ENCODE data around the gene ZFAND3.

Gene ZFAND3

GRCh38 chr6:37827603-37828265 is 8.2 kb downstream of the ZFAND3 start:
- DNase-seq = no peak

- no peak for DNase-seq
Observed at GRCh38 chr6:37830225-37830624, 10.7 kb downstream of the ZFAND3 start.

GRCh38 chr6:37831457-37831856 is 11.9 kb downstream of the ZFAND3 start:
- no peak for DNase-seq

GRCh38 chr6:37835923-37836322 is 16.4 kb downstream of the ZFAND3 start:
- no peak for DNase-seq

GRCh38 chr6:37838219-37838921 is 18.8 kb downstream of the ZFAND3 start:
- no peak for DNase-seq

DNA sequence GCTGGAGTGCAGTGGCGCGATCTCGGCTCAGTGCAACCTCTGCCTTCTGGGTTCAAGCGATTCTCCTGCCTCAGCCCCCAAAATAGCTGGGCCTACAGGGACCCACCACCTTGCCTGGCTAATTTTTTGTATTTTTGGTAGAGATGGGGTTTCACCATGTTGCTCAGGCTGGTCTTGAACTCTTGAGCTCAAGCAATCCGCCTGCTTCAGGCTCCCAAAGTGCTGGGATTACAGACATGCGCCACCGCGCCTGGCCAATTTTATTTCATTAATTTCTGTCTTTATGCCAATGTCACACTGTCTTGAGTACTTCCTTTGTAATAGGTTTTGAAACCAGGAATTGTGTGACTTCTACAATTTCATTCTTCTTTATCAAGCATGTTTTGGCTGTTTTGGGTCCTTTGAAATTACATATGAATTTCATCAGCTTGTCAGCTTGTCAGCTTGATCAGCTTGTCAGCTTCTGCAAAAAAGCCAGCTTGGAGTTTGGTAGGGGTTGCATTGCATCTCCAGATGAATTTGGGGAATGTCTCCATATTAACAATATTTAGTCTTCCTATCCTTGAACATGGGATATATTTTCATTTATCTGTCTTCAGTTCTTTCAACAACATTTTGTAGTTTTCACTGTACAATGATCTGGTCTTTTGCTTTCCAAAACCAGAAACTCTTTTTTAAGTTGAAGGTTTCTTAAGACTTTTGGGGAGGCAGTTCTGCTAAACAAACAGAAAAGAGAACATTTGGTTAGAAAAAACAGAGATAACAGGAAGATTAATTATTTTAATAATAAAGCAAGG is 20.8 kb downstream of the ZFAND3 start:
- no peak for DNase-seq

- no peak for DNase-seq
Observed at GRCh38 chr6:37840940-37841300, 21.4 kb downstream of the ZFAND3 start.

DNA sequence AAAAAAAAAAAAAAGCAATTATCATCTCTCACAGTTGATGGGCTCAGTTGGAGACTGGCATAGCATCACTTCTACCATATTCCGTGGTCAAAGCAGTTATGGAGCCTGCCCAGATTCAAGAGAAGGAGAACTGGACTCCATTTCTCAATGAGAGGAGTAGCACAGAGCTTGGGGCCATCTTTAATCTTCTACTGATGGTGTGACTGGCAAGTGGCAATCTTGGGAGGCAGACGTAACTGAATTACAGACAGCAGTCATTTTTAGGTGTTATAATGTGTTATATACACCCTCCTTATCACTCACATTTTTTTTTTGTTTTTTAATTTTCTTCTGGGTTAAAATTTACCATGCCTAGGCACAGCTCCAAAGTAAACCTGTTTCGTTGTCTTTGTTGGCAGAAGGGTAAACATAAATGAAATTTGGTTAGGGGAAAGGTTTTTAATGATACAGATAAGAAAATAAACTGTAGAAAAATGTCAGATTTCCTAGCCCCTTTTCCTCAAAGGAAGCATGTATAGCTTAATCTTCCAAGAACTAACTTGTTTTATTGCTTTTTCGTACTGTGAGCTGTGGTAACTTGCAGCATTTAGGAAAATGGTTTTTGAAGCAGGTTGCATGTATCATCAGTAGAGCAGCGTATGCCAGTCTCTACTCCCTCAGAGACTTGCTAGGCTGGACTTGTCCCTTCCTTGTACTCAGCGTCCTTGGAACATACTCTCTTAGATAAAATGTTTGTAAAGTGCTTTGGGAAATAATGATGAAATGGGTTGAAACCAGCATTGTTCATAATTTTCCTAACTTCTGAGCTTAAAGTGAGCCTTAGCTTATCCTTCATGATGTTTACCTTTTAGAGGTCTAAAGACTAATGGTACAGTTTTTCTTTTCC is 25.7 kb downstream of the ZFAND3 start:
- DNase-seq = no peak

- no peak for DNase-seq
Observed at GRCh38 chr6:37845930-37846329, 26.4 kb downstream of the ZFAND3 start.

DNA sequence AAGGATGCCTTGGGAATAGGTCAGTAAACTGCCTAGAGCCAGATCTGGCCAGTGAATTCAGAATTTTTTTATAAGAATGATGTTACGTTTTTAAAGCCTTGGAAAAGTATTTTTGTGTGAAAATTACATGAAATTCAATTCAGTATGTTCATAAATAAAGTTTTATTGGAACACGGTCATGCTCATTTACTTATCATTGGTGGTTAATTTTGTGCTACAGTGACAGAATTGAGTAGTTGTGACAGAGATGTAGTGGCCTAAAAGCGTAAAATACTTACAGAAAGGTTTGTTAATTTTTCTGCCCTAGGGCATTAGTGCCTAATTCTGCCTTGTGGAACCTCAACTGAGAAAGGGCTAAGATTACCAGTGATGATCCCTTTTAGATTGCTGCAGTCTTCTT is 28.2 kb downstream of the ZFAND3 start:
- DNase-seq = no peak

DNA sequence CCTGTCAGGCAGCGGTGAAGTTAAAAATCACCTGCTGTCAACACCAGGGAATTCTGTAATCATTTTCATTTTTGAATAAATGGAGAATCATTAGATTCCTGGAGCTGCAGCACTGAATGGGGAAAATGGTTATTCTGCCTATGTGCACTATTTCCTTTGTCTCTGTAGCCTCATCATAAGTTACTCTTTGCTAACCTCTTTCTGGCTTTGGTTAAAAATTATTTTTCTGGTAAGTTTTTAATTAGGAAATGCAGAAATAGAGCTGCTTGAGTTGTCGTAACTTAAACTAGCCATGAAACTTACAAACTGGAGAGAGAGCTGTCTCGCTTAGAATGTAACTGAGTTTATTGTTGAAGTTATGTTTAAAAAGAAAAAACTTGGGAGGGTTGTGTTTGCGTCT is 28.8 kb downstream of the ZFAND3 start:
- no peak for DNase-seq

DNA sequence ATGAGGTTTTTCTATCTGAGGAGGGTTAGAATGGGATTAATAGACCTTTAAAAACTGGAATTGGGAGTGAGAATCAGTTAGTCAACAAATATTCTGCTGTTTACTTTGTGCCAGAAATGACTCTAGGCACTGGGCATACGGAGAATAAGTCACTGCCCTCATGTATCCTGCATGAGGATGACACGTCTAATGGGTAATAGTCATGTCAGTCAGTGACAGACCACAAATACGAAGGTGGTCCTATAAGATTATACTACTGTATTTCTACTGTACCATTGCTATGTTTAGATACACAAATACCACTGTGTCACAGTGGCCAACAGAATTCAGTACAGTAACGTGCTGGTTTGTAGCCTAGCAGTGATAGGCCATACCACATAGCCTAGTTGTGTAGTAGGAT is 30.7 kb downstream of the ZFAND3 start:
- DNase-seq = no peak

- no peak for DNase-seq
Observed at GRCh38 chr6:37850728-37851285, 31.3 kb downstream of the ZFAND3 start.

GRCh38 chr6:37851997-37852524 is 32.5 kb downstream of the ZFAND3 start:
- DNase-seq = no peak

GRCh38 chr6:37856285-37856684 is 36.8 kb downstream of the ZFAND3 start:
- no peak for DNase-seq

DNA sequence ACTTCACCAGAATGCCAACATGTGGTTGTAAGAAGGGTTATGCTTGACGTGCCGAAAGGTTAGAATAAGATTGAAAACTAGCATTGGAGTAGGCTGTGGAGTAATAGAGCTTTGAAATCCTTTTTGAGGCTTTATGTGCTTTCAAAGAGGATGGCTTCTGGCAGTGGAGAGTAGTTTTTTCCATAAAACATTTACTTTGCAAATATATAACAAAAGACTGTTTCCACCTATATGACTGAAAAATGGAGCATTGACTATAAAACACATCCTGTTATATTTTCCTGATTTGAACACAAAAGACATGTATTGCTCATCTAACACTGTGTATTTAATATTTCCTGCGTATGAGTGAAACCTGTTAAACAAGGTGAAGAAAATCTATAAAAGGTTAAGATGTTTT is 38.8 kb downstream of the ZFAND3 start:
- no peak for DNase-seq

- DNase-seq = no peak
Observed at GRCh38 chr6:37860226-37860839, 40.8 kb downstream of the ZFAND3 start.

DNA sequence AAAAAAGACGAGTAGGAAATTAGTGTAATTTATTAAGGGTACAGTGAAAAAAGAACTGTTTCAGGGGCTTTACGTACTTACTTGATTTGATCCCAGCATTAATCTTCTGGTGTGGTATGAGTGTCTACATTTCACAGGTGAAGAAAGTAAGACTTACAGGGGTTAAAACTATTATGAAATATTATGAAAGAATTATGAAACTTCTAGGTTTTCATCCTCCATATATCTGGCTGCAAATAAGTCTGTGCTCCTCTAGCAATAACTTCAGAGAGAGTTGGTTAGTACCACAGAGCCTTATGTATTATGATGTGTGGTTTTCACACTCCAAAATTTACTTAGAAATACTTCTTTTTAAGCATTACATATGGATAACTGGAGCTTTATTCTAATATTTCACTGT is 41.9 kb downstream of the ZFAND3 start:
- DNase-seq = no peak

DNA sequence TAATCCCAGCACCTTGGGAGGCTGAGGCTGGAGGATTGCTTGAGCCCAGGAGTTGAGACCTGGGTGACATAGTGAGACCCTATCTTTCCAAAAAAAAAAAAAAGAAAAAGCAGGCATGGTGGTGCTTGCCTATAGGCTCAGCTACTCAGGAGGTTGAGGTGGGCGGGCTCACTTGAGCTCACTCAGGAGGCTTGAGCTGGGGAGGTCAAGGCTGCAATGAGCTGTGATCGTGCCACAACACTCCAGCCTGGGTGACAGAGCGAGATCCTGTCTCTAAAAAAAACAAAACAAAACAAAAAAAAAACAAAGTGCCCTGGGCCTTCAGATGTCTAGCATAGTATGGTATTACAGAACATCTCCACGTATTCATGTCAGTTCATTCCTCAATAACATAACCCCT is 42.9 kb downstream of the ZFAND3 start:
- DNase-seq = no peak

GRCh38 chr6:37862992-37863391 is 43.5 kb downstream of the ZFAND3 start:
- no peak for DNase-seq

- no peak for DNase-seq
Observed at GRCh38 chr6:37864250-37864649, 44.7 kb downstream of the ZFAND3 start.

DNA sequence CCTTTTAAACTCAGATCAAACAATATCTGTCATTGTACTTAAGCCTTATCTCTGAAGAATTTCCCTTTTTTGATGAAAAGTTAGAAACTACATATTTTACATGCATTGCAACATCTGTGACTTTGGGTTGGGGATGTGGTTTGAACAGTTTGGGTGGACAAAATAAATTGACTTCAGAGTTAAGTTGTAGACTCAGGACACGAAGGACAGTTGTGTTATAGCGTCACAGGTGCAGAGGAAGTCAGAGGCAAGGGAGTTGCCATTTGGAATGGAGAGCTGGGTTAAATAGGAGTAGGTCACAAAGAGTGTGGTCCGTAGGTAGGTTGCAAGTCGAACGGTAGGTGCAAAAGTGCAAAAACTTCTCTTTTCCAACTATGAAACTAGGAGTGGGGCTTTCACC is 46.0 kb downstream of the ZFAND3 start:
- DNase-seq = no peak

Data from cortex of kidney (tissue), 1 donor.